ENCODE measurements around the gene ARID4B.

DNA sequence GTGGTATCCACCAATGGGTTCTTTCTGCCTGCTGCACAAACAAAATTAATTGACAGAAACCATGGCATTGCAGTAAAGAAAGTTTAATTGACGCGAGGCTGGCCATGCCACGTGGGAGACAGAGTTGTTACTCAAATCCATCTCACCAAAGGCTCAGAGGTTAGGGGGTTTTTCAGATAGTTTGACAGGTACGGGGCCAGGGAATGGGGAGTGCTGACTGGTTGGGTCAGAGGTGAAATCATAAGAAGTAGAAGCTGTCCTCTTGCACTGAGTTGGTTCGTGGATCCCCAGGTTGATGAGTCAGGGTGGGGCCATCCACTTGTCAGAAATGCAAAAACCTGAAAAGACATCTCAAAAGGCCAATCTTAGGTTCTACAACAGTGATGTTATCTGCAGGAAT, 38.3 kb upstream of the ARID4B start:
- TF ChIP-seq, protein P1, sequence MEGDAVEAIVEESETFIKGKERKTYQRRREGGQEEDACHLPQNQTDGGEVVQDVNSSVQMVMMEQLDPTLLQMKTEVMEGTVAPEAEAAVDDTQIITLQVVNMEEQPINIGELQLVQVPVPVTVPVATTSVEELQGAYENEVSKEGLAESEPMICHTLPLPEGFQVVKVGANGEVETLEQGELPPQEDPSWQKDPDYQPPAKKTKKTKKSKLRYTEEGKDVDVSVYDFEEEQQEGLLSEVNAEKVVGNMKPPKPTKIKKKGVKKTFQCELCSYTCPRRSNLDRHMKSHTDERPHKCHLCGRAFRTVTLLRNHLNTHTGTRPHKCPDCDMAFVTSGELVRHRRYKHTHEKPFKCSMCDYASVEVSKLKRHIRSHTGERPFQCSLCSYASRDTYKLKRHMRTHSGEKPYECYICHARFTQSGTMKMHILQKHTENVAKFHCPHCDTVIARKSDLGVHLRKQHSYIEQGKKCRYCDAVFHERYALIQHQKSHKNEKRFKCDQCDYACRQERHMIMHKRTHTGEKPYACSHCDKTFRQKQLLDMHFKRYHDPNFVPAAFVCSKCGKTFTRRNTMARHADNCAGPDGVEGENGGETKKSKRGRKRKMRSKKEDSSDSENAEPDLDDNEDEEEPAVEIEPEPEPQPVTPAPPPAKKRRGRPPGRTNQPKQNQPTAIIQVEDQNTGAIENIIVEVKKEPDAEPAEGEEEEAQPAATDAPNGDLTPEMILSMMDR (IDR thresholded peaks at IDR 0.05; ENCODE audit: low read length): no peak
- no peak for TF ChIP-seq EZH2 (IDR thresholded peaks at IDR 0.05; ENCODE audit: borderline replicate concordance, low read length)
